G401 (cell line): Measurements from ENCODE around the gene ZNF497. TPM values are rescaled to one million over a fixed set of nuclear protein-coding genes. Genes with fewer than 3 reads are reported as not detected.
"Not testable (repeated sequence)": the region's sequence is repeated elsewhere in the genome, so short reads cannot be mapped to it uniquely, and the experiment has no call there.

Experiments
- DNase-seq: peaks from one replicate; pipeline ENCODE4 v3.0.0-alpha.2; 2015; ENCODE audit warnings: low spot score
- in situ Hi-C: cut with HindIII; loops from 2 replicates; pipeline ENCODE4 v1.10.0; 2016; ENCODE audit warnings: low sequenced_read_pairs, mixed read lengths
- total RNA-seq: library from RNA; depleted of rRNA; stranded (reverse); fragments of >200 nt; shearing (Covaris generic); gene quantifications from 2 replicates; pipeline ENCODE4 v1.2.3, GENCODE V29; 2014; rRNA removed

Gene ZNF497
- total RNA-seq = 1.2 and 4.7 TPM in 2 replicates

DNA sequence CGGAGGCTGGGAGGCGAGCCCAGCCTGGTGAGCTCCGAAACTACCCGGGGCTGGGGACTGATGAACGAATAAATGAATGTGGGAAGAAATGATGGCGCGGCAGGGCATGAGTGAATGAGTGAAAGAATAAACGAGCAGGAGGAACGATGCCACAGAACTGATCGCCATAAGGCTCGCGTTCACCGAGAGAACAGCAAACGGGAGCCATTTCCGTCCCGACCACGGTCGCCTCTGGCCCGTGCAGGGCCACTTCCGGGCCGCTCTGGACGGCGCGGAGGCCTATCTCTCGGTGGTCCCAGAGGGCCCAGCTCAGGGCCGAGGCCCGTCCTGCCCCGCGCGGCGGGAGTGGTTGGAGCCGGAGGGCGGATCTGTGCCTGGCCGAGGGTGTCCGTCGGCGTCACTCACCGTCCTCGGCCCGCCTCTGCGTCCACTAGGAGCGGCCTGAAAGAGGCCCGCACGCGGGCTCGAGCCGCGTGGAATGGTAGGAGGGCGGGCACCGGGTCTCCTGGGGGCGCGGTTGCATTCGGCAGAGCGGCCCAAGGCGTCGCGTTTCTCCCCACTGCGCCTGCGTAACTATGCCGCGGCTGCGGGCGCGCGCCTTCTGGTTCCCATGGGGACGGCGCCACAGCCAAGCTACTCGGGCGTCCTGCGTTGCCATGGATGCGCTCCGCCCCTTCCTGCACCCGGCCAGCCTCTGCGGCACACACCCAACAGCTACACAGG lies at the start of gene ZNF497:
TSS of gene ZNF497 (minus strand) at position 480 of the 723 bp plus-strand sequence. CDS start 5,116 bp downstream, outside the sequence.
- in situ Hi-C loops = no loop called here

DNA sequence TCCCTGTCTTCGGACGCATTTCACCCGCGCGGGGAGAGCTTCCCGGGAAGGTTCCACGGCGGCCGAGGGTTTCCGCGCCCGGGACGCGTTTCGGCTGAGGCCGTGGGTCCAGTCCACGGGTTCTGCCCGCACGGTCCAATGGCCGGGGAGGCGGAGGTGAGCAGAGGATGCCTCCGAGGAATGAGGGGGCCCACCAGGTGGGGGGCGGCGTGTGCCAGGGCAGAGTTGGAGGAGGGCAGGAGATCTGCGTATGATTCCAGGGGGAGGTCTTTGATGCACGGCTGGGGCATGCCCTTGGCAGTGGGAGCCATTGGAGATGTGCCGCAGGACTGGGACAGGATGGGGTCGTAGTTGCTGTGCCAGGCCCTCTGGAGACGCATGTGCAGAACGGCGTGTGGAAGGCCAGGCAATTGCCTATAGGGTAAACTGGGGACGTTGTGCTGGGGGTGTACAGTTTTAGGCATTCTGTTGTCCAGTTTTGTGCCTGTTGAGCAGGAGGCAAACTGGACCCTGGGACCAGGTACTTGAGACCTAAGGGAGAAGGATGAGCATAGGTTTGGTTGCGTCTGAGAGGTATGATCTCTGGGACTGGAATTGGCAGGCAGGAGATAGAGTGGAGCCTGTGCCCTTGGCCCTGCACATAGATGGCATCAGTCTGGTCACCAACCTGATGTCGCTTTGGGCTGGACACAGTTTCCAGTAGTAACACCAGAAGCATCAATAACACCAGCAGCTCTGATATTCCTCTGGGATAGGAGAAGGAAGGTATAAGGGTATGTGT lies 46.6 kb upstream of the ZNF497 start:
- peak; percentile 31 for DNase-seq
- in situ Hi-C loops = no loop called here

More for the DNA sequence above, at the start of gene ZNF497:
- DNase-seq = peak; percentile 95

DNA sequence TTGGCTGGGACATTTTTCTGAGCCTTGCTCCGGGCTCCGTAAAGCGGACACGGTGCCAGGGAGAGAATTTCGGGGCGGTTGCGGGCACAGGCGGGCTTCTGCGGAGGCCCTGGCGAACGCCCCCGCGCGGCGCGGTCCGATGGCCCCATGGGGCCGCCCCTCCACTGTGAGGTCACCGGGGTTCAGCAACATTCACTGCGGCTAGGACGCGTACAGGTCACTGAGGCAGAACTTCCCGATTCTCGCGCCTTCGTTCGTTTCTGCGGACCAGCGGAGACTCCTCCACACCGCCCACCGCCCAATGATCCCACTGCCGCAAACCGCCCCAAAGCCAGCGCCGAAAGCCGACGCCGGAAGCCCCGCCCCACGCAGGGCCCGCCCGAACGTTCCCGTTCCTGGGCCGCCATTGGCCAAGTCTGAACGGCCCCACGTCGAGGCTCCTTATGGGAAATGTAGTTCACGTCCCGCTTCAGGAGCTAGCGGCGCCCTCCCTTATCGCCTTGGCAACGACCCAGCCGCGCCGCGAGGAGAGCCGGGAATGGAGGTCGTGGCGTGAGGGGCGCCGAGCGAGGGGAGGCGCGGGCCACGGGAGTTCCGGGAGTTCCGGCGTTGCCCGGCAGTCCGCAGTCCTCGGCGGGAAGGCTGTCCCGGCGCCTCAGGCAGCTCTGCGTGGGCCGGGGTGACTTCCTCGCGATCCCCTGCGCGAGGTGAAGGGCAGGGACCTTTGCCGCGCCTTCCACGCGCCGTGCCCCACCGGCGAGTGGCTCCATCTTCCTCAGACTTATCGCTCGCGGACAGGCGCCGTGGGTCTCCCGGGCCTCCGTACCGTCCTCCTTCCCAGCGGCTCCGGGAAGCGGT lies 45.8 kb upstream of the ZNF497 start, which contains the start of gene ZNF584:
TSS of gene ZNF584 (plus strand) at position 498 of the 858 bp plus-strand sequence. CDS start 499 bp downstream, outside the sequence.
- DNase-seq = peak; percentile 98
- in situ Hi-C loops = no loop called here

DNA sequence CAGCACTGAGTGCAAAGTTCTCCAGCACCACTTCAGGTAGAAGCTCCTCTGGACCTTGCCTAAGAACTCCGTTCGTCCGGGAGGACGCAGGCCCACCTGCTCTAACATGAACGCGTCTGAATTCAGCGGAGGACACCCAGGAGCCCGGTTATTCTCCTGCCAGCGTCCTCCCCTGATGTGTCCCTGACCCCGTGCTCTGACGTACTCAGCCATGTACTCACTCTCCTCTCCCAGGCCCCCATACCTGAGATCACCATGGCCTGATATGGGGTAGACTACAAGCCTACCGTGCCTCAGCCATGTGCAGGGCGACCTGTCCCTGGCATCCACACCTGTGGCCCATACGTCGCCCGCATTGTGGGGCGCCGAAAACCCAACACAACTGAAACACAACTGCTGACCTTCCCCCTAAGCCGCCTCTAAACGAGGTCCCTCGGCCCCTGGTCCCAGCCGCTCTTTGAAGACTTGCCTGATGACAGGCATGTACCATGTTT lies 45.2 kb upstream of the ZNF497 start:
- DNase-seq = peak; percentile 14
- in situ Hi-C loops = no loop called here

DNA sequence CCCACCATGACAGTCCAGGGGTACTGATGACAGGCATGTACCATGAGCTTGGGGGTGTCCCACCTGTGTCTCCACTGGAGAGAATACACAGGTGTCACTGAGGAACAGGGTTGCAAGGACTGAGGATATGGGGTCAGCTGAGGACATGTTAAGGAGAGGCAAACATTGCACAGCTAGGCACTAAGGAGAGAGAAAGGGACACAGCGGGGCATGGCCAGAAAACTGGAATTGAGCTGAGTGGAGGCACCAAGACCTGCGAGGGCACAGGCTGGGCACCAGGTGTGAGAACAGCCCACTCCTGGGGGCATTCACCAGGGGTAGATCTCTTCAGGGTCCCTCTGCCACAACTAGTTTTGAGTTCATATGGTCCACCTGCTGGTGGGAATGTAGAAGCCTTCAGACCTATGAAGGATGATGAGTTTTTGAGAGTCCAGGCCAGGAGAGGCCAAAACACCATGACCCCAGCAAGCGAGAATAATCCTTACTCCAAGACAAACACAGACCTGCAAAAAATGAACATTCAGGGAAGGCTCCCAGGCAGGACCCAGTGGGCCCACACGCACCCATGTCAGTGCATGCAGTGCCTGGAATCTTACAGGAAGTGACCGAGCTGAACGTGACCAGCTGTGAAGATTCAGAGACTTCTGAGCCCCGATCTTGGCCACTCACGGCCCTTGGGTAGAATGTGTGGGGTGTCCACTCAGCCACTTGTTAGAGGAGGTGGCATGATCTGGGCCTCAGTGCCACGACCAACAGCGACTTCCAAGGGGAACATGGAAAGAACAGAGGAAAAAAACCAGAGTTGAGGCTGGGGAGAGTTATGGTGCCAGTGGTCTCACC lies 44.5 kb upstream of the ZNF497 start:
- peak; percentile 28 for DNase-seq
- in situ Hi-C loops = no loop called here

DNA sequence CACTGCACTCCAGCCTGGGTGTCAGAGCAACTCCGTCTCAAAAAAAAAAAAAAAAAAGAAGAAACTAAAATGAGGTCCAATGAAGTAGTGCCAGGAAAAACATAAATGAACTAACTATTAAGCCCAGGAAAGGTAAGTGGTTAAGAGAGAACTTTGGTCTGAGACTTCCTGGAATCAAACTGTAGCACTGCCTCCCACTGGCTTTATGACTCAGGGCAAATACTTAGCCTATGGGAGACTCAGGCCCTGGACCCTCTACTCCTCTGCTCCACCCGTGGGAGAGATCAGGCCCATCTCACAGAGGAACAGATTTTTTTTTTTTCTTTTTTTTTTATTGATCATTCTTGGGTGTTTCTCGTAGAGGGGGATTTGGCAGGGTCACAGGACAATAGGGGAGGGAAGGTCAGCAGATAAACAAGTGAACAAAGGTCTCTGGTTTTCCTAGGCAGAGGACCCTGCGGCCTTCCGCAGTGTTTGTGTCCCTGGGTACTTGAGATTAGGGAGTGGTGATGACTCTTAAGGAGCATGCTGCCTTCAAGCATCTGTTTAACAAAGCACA lies 41.4 kb upstream of the ZNF497 start:
- in situ Hi-C loops = not testable (repeated sequence)

DNA sequence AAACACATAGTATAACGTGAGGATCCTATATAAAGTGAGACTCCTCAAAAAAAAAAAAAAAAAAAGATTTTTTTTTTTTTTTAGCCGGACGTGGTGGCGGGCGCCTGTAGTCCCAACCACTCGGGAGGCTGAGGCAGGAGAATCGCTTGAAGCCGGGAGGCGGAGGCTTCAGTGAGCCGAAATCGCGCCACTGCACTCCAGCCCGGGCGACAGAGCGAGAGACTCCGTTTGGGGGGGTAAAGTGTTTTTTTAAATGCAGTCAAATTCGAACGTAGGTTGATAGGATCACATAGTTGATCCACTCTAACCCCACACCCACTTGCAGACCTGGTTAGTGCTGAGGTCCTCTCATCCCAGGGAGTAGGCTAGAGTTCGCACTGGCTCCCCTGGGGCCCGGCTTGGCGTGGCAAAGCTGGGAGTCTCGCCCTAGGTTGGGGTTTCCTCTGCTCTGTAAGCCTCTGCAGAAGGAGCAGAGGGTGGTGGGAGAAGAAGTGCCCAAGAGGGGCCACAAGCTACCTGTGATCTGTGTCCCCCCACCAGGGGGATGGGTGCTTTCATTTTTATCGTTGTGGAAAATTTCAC lies 39.4 kb upstream of the ZNF497 start:
- in situ Hi-C loops = no loop called here
- DNase-seq = no peak

More for the DNA sequence above, 41.4 kb upstream of the ZNF497 start:
- DNase-seq = not testable (repeated sequence)

DNA sequence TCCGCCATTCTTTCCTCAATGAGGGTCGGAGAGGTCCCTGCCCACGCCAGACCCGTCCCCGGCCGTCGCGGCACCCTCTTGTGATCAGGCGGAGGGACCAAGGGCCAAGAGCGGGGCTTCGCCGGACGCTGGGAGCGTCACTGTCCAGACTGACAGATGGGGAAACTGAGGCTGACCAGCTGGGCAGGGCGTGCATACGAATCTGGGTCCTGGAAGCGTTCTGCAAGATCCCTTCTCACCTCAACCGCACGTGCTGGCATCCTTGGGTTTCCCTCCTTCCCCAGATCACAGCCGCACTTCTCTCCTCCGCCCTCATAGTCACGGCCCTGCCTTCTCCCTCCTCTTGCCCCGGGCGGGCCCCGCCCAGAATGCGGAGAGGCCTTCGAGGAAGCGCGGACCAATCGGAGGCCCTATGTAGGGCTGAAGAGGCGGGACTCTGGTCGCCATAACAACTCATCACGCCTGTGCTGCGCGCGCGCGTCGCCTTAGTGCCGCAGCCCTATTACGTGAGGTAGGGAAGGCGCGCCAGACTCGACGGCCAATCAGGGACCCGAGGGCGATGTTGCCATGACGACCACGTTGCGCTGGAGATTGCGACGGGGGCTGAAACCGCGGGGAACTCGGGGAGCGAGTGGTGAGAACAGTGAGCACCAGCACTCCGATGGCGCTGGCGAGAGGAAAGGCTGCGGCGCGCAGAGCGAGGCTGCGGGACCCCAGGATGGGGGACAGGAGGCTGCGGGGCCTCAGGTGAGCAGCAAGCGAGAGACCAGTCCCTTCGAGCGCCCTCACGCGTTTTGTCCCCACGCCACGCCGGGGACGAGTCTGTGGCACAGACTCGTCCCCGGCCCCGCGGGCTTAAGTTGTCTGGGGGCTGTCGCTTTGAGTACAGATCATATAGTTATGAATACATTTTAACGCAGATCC lies 38.6 kb upstream of the ZNF497 start:
- in situ Hi-C loops = no loop called here
- peak; percentile 100 for DNase-seq

DNA sequence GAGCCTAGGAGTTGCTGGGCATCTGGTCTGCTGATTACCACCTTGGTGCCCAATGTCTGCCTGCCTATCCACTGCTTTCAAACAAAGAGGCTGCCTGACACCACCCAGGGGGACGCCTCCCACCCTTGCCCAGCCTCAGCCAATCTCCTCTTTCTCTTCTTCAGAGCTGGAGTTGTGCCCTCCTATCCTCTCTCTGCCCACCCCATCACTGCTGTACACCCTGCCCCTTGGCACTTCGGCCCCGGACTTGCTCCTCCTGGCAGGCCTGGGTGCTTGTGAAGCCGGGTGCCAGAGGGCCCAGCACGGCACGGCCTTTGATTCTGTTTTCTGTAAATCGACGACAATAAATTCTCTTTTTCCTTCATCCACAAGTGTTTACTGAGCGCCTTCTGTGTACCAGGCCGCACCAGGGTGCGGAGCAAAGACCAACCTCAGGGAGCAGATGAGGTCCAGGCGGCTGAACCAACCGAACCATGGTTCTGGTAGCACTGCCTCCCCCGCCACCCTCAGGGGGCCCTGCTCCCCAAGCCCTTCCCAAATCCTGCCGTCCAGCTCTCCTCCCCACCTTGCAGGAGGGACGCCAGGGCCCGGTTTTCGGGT lies 37.9 kb upstream of the ZNF497 start:
- in situ Hi-C loops = no loop called here
- peak; percentile 94 for DNase-seq

DNA sequence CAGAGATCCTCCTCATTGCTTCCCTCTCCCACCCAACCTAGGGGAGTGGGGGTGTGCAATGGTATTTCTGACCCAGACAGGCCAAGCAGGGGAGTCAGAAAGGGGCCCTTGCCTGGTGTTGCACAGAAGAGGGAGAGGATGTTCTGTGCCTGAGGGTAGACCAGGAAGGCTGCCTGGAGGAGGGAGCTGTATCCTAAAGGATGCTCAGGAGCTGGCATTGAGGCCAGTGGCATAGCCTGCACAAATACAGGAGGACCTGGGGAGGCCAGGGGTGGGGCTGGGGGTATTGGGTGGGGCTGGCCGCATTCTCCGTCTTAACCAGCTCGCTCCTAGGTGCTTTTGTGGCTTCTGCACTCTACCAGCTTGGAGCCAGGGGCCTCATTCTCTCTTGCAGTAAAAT lies 37.4 kb upstream of the ZNF497 start:
- DNase-seq = no peak
- in situ Hi-C loops = no loop called here

DNA sequence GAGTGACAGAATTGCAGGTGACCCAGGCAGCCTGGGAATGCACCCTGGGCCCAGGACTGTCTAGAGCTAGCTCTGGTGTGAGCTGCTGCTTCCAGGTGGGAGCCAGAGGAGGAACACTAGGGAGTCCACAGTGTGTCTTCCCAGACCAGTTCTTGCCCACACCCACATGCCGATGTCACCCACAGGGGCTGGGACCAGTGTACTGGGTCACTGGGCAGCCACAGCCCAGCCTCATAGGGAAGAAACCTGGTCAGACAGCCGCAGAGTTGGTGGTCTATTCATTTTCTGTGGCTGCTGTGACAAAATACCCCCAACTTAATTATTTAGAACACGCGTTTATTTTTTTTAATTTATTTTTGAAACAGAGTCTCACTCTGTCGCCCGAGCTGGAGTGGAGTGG lies 36.0 kb upstream of the ZNF497 start:
- DNase-seq = no peak
- in situ Hi-C loops = no loop called here

DNA sequence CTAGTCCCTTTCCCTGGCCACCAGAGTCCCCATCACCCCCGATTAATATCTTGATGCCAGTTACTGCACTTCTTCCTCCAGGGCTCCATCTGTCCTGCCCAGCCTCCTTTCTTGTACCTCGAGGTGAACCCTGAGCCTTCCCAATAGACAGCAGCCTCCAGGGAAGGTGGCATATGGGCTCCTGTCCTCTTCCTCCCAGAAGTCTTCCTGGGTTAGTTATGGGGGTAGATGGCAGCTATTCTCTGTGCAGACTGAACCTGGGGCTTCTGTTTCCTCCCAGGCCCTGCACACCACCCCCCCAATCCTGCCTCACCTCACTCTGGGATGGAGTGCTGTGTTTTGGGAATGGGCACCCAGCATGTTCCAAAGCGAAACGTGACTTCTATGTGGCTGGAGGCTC lies 35.5 kb upstream of the ZNF497 start:
- DNase-seq = no peak
- in situ Hi-C loops = no loop called here

DNA sequence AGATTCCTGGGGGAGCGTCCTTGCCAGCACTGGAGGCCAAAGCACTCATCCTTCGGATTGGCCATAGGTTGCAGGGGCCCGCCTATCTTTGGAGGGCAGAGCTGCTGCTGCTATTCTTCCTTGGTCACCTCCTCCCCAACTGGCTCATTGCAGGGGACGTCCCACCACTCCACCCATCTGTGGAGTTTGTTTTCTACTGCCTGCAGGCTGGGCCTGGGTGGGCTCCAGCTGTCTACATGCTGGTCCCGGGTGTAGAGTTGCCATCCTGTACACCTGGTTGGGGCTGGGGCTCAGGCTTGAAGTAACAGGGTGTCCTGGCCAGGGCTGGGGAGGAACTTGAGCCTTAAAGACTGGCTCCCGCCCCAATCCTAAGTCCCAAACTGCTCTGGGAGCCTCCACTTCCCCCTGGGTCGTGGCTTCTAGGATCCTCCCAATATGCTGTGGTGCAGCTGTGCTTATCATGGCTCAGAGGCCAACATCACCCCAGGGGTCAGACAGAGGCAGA lies 35.0 kb upstream of the ZNF497 start:
- in situ Hi-C loops = no loop called here
- DNase-seq = peak; percentile 13

DNA sequence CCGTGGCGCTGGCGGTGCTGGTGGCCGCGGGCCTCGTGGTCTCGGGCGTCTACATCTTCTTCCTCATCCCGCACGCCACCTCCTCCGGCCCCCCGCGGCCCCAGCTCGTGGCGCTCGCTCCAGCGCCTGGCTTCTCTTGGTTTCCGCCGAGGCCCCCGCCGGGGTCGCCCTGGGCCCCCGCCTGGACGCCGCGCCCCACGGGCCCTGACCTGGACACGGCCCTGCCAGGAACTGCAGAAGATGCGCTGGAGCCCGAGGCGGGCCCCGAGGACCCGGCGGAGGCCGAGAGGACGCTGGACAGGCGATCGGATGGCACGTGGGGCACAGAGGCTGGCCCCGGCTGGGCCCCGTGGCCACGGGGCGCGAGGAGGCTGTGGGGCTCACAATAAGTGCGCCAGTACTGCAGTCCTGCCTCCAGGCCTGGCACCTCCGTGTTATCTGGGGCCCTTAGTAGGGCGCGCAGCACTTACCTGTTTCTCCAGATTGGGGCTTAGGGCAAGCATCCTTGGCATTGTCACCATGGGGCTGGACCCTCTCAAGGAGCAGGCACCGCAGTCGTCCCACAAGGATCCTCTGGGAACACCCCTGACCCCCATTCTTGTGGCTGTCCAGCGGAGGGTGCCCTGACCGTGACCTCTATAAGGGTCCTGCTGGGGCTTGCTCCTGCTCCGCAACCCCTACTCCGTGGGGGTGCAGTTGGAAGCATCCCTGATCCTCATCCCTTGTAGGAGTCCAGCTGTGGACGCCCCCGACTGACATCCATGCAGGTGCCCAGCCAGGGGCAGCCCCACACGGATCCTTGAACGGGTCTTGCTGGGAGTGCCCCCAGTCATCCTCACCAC lies 34.4 kb upstream of the ZNF497 start:
- no peak for DNase-seq
- in situ Hi-C loops = no loop called here

DNA sequence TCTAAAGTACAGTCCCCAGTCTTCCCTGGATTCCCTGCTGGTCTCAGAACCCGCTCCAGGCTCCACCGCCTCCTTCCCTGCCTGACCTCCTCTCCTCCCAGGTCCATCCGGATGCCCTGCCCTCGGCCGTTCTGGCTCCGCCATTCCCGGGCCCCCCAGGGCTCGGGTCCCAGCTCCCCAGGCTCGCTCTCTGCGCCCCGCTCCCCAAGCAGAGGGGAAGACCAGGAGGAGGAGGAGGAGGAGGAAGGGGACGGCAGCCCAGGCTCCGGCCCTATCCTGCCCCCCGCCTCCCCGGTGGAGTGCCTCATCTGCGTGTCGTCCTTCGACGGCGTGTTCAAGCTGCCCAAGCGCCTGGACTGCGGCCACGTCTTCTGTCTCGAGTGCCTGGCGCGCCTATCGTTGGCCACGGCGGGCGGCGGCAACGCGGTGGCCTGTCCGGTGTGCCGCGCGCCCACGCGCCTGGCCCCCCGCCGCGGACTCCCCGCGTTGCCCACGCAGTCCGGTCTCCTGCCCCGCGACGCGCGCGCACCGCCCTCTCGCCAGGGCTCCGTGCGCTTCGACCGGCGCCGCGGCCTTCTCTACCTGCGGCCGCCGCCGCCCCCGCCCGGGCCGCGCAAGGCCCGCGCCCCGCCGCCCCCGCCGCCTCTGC lies 33.6 kb upstream of the ZNF497 start:
- in situ Hi-C loops = no loop called here
- DNase-seq = peak; percentile 21
